Stromal cell of bone marrow (primary cell): Measurements from ENCODE around the gene FAHD2B.
"Not testable (repeated sequence)": the region's sequence is repeated elsewhere in the genome, so short reads cannot be mapped to it uniquely, and the experiment has no call there.

Experiments
- DNase-seq: peaks from one replicate; pipeline ENCODE4 v3.0.0-alpha.2; 2012; ENCODE audit warnings: low read depth

FAHD2B gene

GRCh38 chr2:97068074-97068473, 26.6 kb downstream of the FAHD2B start:
- no peak for DNase-seq

- no peak for DNase-seq
Observed at GRCh38 chr2:97067279-97068004, 27.2 kb downstream of the FAHD2B start.

- DNase-seq, result not testable (repeated sequence)
Observed at GRCh38 chr2:97066030-97066429, 28.7 kb downstream of the FAHD2B start.

DNA sequence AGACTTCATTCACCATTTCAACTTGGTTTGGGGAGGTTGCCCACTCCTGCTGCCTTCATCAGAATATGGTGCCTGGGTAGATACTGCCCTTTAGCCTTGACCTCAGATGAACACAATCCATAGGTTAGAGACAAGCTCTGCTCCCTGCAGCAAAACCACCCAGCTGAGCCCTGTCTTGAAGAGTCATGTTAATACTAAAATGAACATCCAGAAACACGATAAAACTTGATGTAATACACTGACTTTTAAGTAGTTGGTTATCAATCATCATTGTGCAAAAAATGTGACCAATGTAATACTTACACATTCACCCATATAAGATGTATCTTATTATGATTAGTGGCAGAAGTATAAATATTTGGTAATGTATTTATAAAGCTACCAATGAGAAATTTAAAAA, 32.7 kb downstream of the FAHD2B start:
- not testable (repeated sequence) for DNase-seq

- DNase-seq, result not testable (repeated sequence)
Observed at GRCh38 chr2:97059782-97060181, 34.9 kb downstream of the FAHD2B start.

DNA sequence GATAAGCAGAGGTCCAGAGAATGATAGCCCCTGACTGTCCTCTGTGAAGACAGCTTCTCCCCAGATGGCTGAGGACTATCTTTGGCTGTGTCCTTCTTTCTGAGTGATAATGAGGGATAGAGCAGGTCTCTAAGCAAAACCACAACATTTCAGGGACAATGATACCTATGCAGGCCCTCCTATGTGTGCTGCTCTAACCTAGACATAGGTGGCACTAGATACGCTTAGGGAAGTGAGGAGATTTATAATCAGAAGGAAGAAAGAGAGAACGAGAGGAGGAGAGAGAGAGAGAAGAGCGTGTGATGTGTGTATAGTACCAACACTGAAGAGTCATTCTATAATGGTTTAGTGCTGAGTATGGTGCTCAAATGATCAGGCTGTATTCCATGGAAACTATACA, 38.5 kb downstream of the FAHD2B start:
- not testable (repeated sequence) for DNase-seq

- DNase-seq, result not testable (repeated sequence)
Observed at GRCh38 chr2:97050032-97050431, 44.6 kb downstream of the FAHD2B start.

- DNase-seq, result not testable (repeated sequence)
Observed at GRCh38 chr2:97048448-97048847, 46.2 kb downstream of the FAHD2B start.

DNA sequence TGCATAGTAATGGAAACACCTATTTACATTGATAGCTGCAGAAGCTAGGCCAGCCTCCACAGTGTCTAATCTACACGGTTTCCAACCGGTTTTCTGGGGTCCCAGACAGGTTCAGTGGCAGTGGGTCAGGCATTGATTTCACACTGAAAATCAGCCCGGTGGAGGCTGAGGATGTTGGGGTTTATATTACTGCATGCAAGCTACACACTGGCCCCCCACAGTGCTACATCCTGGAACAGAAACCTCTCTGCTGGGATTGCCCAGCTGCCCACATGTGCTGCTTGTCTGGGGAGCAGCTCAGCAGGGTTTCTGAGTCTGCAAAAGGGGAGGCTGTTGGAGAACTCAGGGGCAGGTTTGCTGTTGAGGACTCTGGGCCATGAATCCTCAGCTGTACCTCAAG, 48.0 kb downstream of the FAHD2B start:
- DNase-seq, result not testable (repeated sequence)

DNA sequence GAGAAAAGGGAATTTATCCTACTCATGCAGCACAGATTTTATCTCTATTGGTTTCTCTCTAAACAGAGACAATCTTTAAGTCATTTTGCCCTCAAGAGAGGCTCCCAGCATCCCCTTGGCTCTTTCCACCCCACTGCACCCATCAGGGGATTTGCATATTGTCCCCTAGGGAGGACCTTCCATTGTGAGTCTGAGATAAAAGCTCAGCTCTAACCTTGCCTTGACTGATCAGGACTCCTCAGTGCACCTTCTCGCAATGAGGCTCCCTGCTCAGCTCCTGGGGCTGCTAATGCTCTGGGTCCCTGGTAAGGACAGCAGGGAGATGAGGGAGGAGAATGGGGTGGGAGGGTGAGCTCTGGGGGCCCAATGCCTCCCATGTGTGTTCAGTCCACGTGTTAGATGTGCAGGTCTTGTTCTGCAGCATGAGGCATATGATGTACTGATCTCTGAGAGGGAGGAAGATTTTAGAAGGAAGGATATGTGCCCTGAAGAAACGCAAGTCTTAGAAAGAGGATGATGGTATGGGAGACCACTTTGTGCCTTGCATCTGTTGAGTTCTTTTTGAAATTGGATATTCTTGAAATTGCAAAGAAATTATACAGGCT, 48.7 kb downstream of the FAHD2B start:
- DNase-seq, result not testable (repeated sequence)
